NCI-H82 treated with DMSO at 0.1 percent for 48 hours (cell line): ENCODE results near the gene DCT.

Experiments
- DNase-seq: peaks from one replicate; lab custom pipeline; 2025; ENCODE audit not compliant: unreplicated experiment; lab: John Stamatoyannopoulos, UW

Gene DCT

DNA sequence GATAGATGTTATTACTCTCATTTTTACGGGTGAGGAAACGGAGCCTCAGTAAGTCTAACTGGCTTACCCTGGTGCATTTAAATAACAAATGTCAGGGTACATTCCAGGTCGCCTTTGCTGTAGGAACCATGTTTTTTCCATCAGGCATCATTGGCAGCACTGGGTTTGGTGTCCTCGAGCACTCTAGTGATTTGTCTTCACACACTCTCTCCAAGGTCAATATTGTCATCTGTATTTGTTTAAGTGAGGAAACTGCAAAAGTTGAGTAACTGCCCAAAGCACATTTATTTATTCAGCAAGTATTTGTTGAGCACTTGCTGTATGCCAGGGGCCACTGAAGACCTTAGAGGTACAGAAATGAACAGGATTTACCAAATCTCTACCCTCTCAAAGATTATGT is 78.6 kb downstream of the DCT start:
- DNase-seq = no peak

DNA sequence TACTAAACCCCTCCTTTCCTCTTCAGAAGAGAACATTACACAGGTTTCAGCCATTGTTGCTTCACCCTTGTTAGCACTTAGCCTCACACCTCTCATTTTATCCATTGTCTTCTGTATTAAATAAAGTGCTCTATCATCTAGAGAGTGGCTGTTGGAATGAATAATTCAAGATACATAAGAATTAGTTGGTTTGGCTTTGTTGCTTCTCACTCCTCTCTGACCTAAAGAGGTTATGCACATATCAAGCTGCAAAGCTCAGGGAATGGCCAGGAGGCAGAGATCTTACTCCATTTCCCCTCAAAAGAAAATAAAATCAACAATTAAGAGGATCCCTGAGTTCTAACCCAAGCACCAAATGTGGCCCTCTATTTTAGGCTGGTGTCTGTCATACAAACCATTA is 79.7 kb downstream of the DCT start:
- DNase-seq = no peak

DNA sequence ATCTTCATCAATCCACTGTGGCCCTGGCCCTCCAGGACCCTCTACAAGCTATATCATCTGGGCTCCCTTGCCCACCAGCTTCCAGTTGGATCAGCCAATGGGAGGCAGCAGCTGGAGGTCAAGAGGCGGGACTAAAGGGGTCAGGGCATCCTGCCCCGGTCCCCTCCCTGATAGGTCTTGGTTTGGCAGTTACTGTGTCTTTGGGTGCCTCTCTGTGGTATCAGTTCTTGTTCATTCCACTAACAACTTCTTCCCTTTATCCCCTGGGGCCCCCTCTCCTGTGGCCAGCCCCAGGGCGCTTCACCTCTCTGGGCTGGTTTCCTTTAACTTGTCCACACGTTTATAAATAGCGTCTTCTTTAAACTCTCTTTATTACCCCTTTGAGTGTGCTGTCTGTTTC is 83.6 kb downstream of the DCT start:
- DNase-seq = no peak

DNA sequence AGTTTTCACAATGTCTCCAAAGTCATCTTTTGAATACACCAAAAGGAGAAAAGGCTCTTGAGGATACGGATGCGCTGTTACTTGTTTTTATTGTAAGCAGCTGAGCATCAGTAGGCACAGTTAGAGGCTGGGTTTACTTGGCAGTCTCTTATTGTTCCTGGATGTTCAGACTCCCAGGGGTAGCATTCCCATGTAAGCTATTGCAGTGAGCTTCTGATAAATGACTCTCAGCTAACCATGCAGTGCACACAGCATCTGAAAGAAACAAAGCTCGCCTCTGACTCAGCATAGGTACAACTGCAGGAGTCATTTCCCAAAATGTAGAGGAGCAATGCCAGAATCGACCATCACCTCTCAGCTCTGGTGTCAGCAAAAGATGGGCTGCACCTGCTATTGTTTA is 84.8 kb downstream of the DCT start:
- DNase-seq = no peak

DNA sequence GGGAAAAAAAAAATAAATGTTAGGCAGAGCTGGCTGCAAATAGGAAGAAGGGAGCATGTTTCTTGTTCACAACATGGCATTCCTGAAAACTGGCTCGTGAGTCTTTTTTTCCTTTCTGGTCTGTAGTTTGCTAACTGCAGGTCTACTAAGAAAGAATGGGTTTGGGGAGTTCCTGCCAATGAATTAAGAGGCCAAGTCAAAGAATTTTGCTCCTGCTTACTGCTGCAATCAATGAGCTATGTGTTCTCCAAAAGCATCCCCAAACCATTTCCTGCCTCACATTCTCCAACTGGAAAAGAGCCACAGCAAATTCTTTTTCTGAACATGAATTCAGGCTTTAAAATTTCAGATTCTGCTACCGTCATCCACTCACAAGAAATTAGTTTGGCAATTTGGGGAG is 88.6 kb downstream of the DCT start:
- DNase-seq = no peak

DNA sequence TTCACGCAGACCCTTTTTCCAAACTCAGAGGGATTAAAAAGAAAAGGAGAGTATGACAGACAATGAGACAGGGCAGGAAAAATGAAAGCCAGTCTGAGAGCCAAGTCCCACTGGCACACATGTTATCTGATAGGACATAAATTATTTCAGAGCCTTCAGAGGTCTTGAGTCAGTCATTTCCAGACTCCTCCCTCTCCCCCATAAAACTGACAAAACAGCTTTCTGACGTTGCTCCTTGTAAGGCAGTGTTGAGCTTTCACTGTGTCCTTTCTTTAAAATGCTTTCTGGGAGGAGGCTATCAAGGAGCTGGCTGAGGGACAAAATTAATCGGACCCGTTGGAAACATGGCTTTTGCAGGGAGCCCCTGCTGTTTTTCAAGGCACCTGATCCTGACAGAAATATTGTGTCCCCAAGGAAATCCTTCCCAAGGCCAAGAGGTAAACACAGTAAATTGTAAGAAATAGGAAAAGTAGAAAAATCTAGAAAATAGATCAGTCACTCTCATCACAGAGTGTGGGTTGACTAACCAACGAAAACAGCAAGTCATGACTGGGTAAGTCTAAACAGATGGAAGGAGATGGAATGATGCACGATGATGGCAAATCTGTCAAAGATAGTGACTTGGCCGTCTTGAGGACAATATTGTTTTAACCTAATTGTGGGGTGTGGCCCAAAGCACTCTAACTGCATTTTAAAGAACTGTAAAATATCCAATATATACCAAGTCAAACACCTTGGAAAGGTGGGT is 89.7 kb downstream of the DCT start:
- DNase-seq = no peak

DNA sequence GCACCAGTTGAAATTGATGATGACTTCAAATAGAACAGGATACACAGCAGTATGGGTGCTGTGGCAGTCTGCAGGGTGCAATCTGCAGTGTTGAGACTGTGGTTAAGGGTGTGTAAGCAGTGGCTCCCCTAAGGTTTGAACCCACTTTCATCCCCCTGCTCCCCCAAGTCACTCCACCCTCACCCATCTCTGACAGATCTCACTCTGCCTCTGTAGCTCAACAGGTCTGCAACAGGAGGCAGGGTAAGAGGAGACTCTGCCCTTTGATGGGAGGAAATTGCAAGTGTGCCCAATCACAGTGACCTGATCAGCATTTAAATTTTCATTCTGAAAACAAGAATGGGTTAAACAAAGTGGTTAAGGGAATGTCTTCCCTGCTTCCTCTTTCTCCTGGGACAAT is 92.4 kb downstream of the DCT start:
- no peak for DNase-seq
